H9 (cell line): ENCODE data around the gene LNX2. TPM values are rescaled to one million over a fixed set of nuclear protein-coding genes. Genes with fewer than 3 reads are reported as not detected.

Source experiments
- DNase-seq: peaks from one replicate; pipeline ENCODE4 v3.0.0-alpha.2; 2017
- H2AFZ ChIP-seq: one replicate; pipeline ENCODE4 v1.6.1; 2013; ENCODE audit warnings: mild to moderate bottlenecking, low read length, control low read depth, moderate library complexity
- H2AK5ac ChIP-seq: 2 replicates; pipeline ENCODE4 v1.6.1; 2013; ENCODE audit warnings: low read length, control low read depth, mixed read lengths; ENCODE audit not compliant: insufficient read length
- H2BK120ac ChIP-seq: one replicate; pipeline ENCODE4 v1.6.1; 2013; ENCODE audit warnings: low read depth, mild to moderate bottlenecking, low read length, control low read depth, inconsistent platforms; ENCODE audit not compliant: poor library complexity, severe bottlenecking
- H2BK12ac ChIP-seq: 2 replicates; pipeline ENCODE4 v1.6.1; 2013; ENCODE audit warnings: low read length, control low read depth, mixed read lengths, low read depth; ENCODE audit not compliant: insufficient read length
- H2BK15ac ChIP-seq: 2 replicates; pipeline ENCODE4 v1.6.1; 2013; ENCODE audit warnings: low read depth, low read length, control low read depth
- H2BK20ac ChIP-seq: one replicate; pipeline ENCODE4 v1.6.1; 2013; ENCODE audit warnings: low read depth, mild to moderate bottlenecking, low read length, control low read depth, inconsistent platforms; ENCODE audit not compliant: poor library complexity, severe bottlenecking
- H2BK5ac ChIP-seq: 2 replicates; pipeline ENCODE4 v1.6.1; 2013; ENCODE audit warnings: low read length, control low read depth, mixed read lengths; ENCODE audit not compliant: insufficient read length
- H3K14ac ChIP-seq: 2 replicates; pipeline ENCODE4 v1.6.1; 2013; ENCODE audit warnings: low read length, control low read depth; ENCODE audit not compliant: insufficient read depth
- H3K18ac ChIP-seq: 2 replicates; pipeline ENCODE4 v1.6.1; 2013; ENCODE audit warnings: low read depth, mild to moderate bottlenecking, mixed read lengths, low read length, control low read depth; ENCODE audit not compliant: insufficient read length
- H3K23ac ChIP-seq: 2 replicates; pipeline ENCODE4 v1.6.1; 2013; ENCODE audit warnings: low read length, control low read depth, mixed read lengths, low read depth; ENCODE audit not compliant: insufficient read length
- H3K23me2 ChIP-seq: 2 replicates; pipeline ENCODE4 v1.6.1; 2013; ENCODE audit warnings: low read depth, mild to moderate bottlenecking, mixed read lengths, low read length, control low read depth; ENCODE audit not compliant: insufficient read length, poor library complexity, severe bottlenecking
- H3K27ac ChIP-seq: 2 replicates; pipeline ENCODE4 v1.5.1; 2013; ENCODE audit warnings: low read length, control low read depth, mixed read lengths, low read depth; ENCODE audit not compliant: insufficient read length
- H3K27me3 ChIP-seq: 2 replicates; pipeline ENCODE4 v1.6.1; 2013; ENCODE audit warnings: low read length, control low read depth, inconsistent platforms; ENCODE audit not compliant: insufficient read depth
- H3K4ac ChIP-seq: 2 replicates; pipeline ENCODE4 v1.6.1; 2013; ENCODE audit warnings: low read depth, mild to moderate bottlenecking, control low read depth, inconsistent platforms, low read length, moderate library complexity
- H3K4me1 ChIP-seq: 2 replicates; pipeline ENCODE4 v1.6.1; 2013; ENCODE audit warnings: low read length, control low read depth, inconsistent platforms; ENCODE audit not compliant: insufficient read depth
- H3K4me2 ChIP-seq: 2 replicates; pipeline ENCODE4 v1.6.1; 2013; ENCODE audit warnings: low read length, control low read depth, mixed read lengths; ENCODE audit not compliant: insufficient read length, insufficient read depth
- H3K56ac ChIP-seq: 2 replicates; pipeline ENCODE4 v1.6.1; 2013; ENCODE audit warnings: low read depth, mild to moderate bottlenecking, mixed read lengths, low read length, control low read depth; ENCODE audit not compliant: insufficient read length
- H3K79me1 ChIP-seq: 2 replicates; pipeline ENCODE4 v1.6.1; 2013; ENCODE audit warnings: low read depth, mild to moderate bottlenecking, moderate library complexity, low read length, control low read depth, inconsistent platforms; ENCODE audit not compliant: insufficient read depth, poor library complexity, severe bottlenecking
- H3K79me2 ChIP-seq: 2 replicates; pipeline ENCODE4 v1.6.1; 2013; ENCODE audit warnings: low read length, control low read depth, inconsistent platforms; ENCODE audit not compliant: insufficient read depth
- H3K9ac ChIP-seq: 2 replicates; pipeline ENCODE4 v1.6.1; 2013; ENCODE audit warnings: low read length, control low read depth, mixed read lengths; ENCODE audit not compliant: insufficient read length; ENCODE audit errors: extremely low read depth
- H3K9me3 ChIP-seq: one replicate; pipeline ENCODE4 v1.6.1; 2013; ENCODE audit warnings: low read depth, low read length, inconsistent platforms; ENCODE audit not compliant: control insufficient read depth
- H3T11ph ChIP-seq: one replicate; pipeline ENCODE4 v1.6.1; 2013; ENCODE audit warnings: mild to moderate bottlenecking, low read length, control low read depth, inconsistent platforms
- H4K20me1 ChIP-seq: one replicate; pipeline ENCODE4 v1.6.1; 2013; ENCODE audit not compliant: control insufficient read depth, insufficient read length, insufficient read depth
- H4K5ac ChIP-seq: 2 replicates; pipeline ENCODE4 v1.6.1; 2013; ENCODE audit warnings: low read depth, mild to moderate bottlenecking, mixed read lengths, low read length, control low read depth; ENCODE audit not compliant: insufficient read length
- H4K8ac ChIP-seq: replicated peaks from 2 replicates; pipeline ENCODE4 v1.6.1; 2013; ENCODE audit warnings: low read length, control low read depth, mixed read lengths, low read depth; ENCODE audit not compliant: insufficient read length
- H4K91ac ChIP-seq: 2 replicates; pipeline ENCODE4 v1.6.1; 2013; ENCODE audit warnings: low read depth, mild to moderate bottlenecking, moderate library complexity, mixed read lengths, low read length, control low read depth; ENCODE audit not compliant: insufficient read length
- H3K27ac Mint-ChIP-seq, 3 experiments: 2 replicates in 2 of 3; 3 replicates in 1 of 3; pipeline ENCODE4 v1.8.0; 2020 to 2021; ENCODE audit warnings: mixed read lengths in 3 of 3, mild to moderate bottlenecking in 1 of 3, moderate library complexity in 1 of 3
- H3K27me3 Mint-ChIP-seq: 2 replicates; pipeline ENCODE4 v1.8.0; 2021; ENCODE audit warnings: low read depth, mild to moderate bottlenecking, moderate library complexity, mixed read lengths
- H3K36me3 Mint-ChIP-seq, 3 experiments: 2 replicates in 2 of 3; 3 replicates in 1 of 3; pipeline ENCODE4 v1.8.0; 2020 to 2021; ENCODE audit warnings: low read depth in 3 of 3, mixed read lengths in 3 of 3; ENCODE audit not compliant: insufficient read depth in 1 of 3
- H3K4me1 Mint-ChIP-seq, 2 experiments: 2 replicates each; pipeline ENCODE4 v1.8.0; 2020; ENCODE audit warnings: mixed read lengths in 2 of 2
- H3K4me3 Mint-ChIP-seq, 2 experiments: 2 replicates in 1 of 2; 3 replicates in 1 of 2; pipeline ENCODE4 v1.8.0; 2020 to 2021; ENCODE audit warnings: mild to moderate bottlenecking in 2 of 2, mixed read lengths in 2 of 2, moderate library complexity in 1 of 2
- H3K9me3 Mint-ChIP-seq, 2 experiments: 2 replicates in 1 of 2; 3 replicates in 1 of 2; pipeline ENCODE4 v1.8.0; 2020; ENCODE audit warnings: mild to moderate bottlenecking in 2 of 2, mixed read lengths in 2 of 2, moderate library complexity in 1 of 2
- WGBS: extraction: QIAGEN DNeasy Blood & Tissue Kit; methylation state at CpG from one replicate; pipeline ENCODE4 v1.1.7; 2013; ENCODE audit warnings: missing lambda C conversion rate, low lambda C conversion rate, mixed read lengths; ENCODE audit not compliant: insufficient read length; ENCODE audit errors: extremely low coverage; 5-methylcytosine and 5-hydroxymethylcytosine counted together
- total RNA-seq: library from RNA; stranded (reverse); gene quantifications from 2 replicates; pipeline ENCODE4 v1.2.1, GENCODE V29; 2021
- TF ChIP-seq, protein P1 (sequence below): fragments of 200-600 bp; sonication (generic); conservative IDR thresholded peaks from 3 replicates; pipeline ENCODE4 v1.8.0; 2021; ENCODE audit warnings: antibody characterized with exemption, mild to moderate bottlenecking

LNX2 gene
- total RNA-seq, 1 experiment from 2014 or later, result 12.4 TPM

- Histone ChIP-seq H3K4me2 (no peak overlapping the region), H2BK20ac (no peak overlapping the region), H3K79me2 (no peaks in the 10 kb centered on the region), H3K23me2 (no peaks in the 10 kb centered on the region), H3K14ac (no peak overlapping the region), H3K27me3 (no peaks in the 10 kb centered on the region), H3K56ac (no peak overlapping the region), H4K8ac (no peak overlapping the region), H3K27ac (no peak overlapping the region), H2BK5ac (no peak overlapping the region), H4K91ac (no peak overlapping the region), H2BK120ac (no peak overlapping the region), H2BK12ac (no peak overlapping the region), H3T11ph (no peak overlapping the region), H2BK15ac (no peak overlapping the region), H4K5ac (no peak overlapping the region), H3K18ac (no peak overlapping the region), H4K20me1 (no peaks in the 10 kb centered on the region), H3K4me1 (no peaks in the 10 kb centered on the region), H3K9me3 (no peaks in the 10 kb centered on the region), H2AFZ (no peak overlapping the region), H3K4ac (no peak overlapping the region), H3K9ac (no peak overlapping the region), H2AK5ac (no peak overlapping the region), H3K23ac (no peak overlapping the region), H3K79me1 (no peaks in the 10 kb centered on the region)
- H3K27ac Mint-ChIP-seq, result peak overlapping the region in 2 of 3 experiments; percentile 44 to 51; a peak in 2 of 7 replicates
- no peaks in the 10 kb centered on the region for H3K4me1 Mint-ChIP-seq
- no peak for DNase-seq
- no CpG with 5 or more reads among the region's 2 CpGs for WGBS
- H3K27me3 Mint-ChIP-seq, result no peaks in the 10 kb centered on the region
- H3K4me3 Mint-ChIP-seq, result no peak overlapping the region
- H3K9me3 Mint-ChIP-seq, result no peaks in the 10 kb centered on the region; a peak in 1 of 5 replicates
- H3K36me3 Mint-ChIP-seq, result peaks cover 14 to 25% (median 18%) of the 10 kb centered on the region in 3 experiments; a peak in 6 of 7 replicates
- TF ChIP-seq, protein P1, sequence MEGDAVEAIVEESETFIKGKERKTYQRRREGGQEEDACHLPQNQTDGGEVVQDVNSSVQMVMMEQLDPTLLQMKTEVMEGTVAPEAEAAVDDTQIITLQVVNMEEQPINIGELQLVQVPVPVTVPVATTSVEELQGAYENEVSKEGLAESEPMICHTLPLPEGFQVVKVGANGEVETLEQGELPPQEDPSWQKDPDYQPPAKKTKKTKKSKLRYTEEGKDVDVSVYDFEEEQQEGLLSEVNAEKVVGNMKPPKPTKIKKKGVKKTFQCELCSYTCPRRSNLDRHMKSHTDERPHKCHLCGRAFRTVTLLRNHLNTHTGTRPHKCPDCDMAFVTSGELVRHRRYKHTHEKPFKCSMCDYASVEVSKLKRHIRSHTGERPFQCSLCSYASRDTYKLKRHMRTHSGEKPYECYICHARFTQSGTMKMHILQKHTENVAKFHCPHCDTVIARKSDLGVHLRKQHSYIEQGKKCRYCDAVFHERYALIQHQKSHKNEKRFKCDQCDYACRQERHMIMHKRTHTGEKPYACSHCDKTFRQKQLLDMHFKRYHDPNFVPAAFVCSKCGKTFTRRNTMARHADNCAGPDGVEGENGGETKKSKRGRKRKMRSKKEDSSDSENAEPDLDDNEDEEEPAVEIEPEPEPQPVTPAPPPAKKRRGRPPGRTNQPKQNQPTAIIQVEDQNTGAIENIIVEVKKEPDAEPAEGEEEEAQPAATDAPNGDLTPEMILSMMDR, result no peak
Observed at GRCh38 chr13:27559719-27560118, 60.6 kb downstream of the LNX2 start.
